NCI-H2081 (cell line): ENCODE data around the gene RBBP8NL.

Experiments
- DNase-seq, 2 experiments: peaks; one replicate each; lab custom pipeline; 2025; lab: John Stamatoyannopoulos, UW

Gene RBBP8NL

GRCh38 chr20:62461157-62461556 is 33.8 kb upstream of the RBBP8NL start:
- DNase-seq, result no peak

- DNase-seq, result no peak
These were observed 33.3 kb upstream of the RBBP8NL start for GRCh38 chr20:62460678-62461077.

GRCh38 chr20:62459488-62459887 is 32.1 kb upstream of the RBBP8NL start:
- no peak for DNase-seq

GRCh38 chr20:62458275-62459251 is 31.2 kb upstream of the RBBP8NL start:
- no peak for DNase-seq

- no peak for DNase-seq
These were observed 30.5 kb upstream of the RBBP8NL start for GRCh38 chr20:62457831-62458230.

GRCh38 chr20:62457098-62457497 is 29.8 kb upstream of the RBBP8NL start:
- no peak for DNase-seq

GRCh38 chr20:62455929-62456328 is 28.6 kb upstream of the RBBP8NL start:
- DNase-seq, result no peak

- DNase-seq, result no peak
These were observed 27.7 kb upstream of the RBBP8NL start for GRCh38 chr20:62454904-62455636.

- no peak for DNase-seq
These were observed 26.0 kb upstream of the RBBP8NL start for GRCh38 chr20:62453186-62453808.

- DNase-seq, result no peak
These were observed 25.2 kb upstream of the RBBP8NL start for GRCh38 chr20:62452475-62453095.

GRCh38 chr20:62451970-62452369 is 24.6 kb upstream of the RBBP8NL start:
- no peak for DNase-seq

GRCh38 chr20:62451156-62451767 is 23.9 kb upstream of the RBBP8NL start:
- no peak for DNase-seq

- DNase-seq, result no peak
These were observed 22.8 kb upstream of the RBBP8NL start for GRCh38 chr20:62449951-62450691.

- no peak for DNase-seq
These were observed 21.4 kb upstream of the RBBP8NL start for GRCh38 chr20:62448788-62449187.

GRCh38 chr20:62448038-62448437 is 20.7 kb upstream of the RBBP8NL start:
- DNase-seq, result no peak

GRCh38 chr20:62446888-62447869 is 19.8 kb upstream of the RBBP8NL start:
- DNase-seq, result no peak

GRCh38 chr20:62446481-62446880 is 19.1 kb upstream of the RBBP8NL start:
- DNase-seq, result no peak

- DNase-seq, result no peak
These were observed 18.4 kb upstream of the RBBP8NL start for GRCh38 chr20:62445553-62446340.

- DNase-seq, result no peak
These were observed 16.9 kb upstream of the RBBP8NL start for GRCh38 chr20:62444286-62444685.
